DND-41 (cell line): ENCODE data around the gene ABRACL.

Source experiments
- CTCF ChIP-seq: IDR thresholded peaks from 2 replicates; pipeline ENCODE4 v1.5.1; 2012; ENCODE audit warnings: borderline replicate concordance, low read length, moderate library complexity, mild to moderate bottlenecking; ENCODE audit not compliant: poor library complexity, severe bottlenecking; ENCODE audit errors: extremely low read depth
- EZH2 ChIP-seq: IDR thresholded peaks from 3 replicates; pipeline ENCODE4 v1.6.1; 2012; ENCODE audit warnings: borderline replicate concordance, low read depth, mild to moderate bottlenecking, moderate library complexity, low read length, inconsistent platforms; ENCODE audit not compliant: severe bottlenecking

GRCh38 chr6:139091826-139092225 lies 63.3 kb downstream of the ABRACL start:
- TF ChIP-seq EZH2 (no peak), CTCF (no peak)
